ENCODE results near the gene HSPBAP1.
A peak's percentile ranks its signal among the peaks of the same experiment; 100 is the strongest.
"Not testable (repeated sequence)": the region's sequence is repeated elsewhere in the genome, so short reads cannot be mapped to it uniquely, and the experiment has no call there.

Gene HSPBAP1

DNA sequence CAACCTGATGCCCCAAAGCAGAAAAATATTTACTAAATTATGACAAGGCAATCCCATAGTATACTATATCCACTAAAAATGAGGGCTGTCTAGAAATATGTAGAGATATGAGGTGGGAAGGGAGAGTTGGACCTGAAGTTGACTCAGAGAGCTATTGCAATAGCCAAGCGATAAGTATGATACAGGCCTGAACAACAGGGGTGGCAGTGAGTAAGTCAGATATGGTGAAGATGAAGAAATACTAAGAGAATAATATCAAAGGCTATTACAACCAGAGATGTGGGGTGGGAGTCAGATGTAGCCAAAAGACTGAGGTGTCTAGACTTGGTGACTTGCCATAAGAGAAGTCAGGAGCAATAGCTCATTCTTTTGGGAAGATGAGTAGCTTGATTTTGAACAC, 9.2 kb downstream of the HSPBAP1 start:
- DNase-seq (ENCODE audit: low spot score), result no peak

DNA sequence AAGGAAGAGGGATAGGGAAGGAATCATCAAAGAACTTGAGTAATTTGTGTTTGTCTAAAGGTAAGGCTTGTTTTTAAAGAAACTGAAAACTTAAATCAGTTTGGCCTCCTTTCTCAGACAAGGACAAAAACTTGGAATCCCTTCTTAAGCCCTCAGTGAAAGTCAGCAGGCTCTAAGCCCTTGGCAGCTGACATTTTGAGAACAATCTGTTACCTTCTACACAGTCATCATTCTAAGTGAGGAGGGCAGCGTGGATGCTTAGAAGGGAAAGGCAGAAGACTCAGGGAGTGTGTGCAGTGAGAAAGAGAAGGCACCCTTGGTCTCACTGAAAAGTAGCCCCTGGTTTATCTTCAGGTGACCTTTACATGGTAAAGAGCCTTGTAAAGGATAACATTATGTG, 10.8 kb downstream of the HSPBAP1 start:
- DNase-seq (ENCODE audit: low spot score), result peak; percentile 32

DNA sequence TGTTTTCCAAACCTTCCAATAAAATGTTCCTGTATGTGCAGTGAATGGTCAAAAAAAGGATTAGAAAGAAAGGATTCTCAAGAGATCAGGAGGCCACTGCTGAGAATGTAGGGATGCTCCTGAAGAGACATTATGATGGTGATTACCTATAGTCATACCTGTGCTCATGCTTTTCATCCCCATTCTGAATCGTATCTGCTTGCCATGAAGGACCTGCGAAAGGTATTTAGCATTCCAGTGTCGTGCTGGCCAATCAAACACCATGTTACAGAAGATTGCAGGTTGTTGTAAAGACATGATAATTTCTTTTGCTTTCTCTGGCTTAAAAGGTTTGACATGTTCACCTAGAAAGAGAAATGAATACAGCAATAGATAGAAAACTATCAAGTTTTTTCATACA, 16.1 kb downstream of the HSPBAP1 start:
- no peak for DNase-seq (ENCODE audit: low spot score)

DNA sequence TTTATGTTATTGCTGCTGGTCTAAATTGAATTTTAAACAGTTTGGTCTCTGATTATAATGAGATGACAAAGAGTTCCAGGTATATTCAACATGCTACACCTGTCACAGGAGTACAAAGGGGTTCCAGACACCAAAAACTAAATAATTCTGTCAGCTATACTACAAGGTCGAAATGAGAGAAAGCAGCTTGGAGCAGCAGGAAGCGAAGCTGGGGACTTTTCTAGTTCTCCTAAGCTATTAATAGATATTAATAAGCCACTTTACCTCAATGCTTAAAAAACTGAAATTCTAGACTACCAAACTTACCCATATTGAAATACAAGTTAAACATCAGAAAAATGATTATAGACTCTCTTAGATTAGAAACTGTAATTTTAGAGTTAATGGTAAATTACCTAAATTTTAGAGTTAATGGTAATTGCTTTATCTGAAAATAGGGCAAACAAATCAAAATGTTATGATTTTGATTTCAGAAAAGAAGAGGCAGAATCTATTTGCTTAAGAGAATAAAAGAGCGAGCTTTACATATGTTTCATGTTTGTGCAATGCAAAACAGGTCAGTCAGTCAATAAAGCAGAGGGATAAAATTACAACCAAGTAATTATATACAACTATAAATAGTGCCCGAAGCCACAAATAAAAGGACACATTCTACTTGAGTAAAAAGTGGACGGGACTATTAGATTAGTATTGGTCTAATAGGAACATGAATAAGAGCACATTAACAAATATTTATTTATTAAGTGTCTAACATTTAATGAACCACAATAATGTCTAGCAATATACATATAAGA, 16.8 kb downstream of the HSPBAP1 start:
- no peak for DNase-seq (ENCODE audit: low spot score)

DNA sequence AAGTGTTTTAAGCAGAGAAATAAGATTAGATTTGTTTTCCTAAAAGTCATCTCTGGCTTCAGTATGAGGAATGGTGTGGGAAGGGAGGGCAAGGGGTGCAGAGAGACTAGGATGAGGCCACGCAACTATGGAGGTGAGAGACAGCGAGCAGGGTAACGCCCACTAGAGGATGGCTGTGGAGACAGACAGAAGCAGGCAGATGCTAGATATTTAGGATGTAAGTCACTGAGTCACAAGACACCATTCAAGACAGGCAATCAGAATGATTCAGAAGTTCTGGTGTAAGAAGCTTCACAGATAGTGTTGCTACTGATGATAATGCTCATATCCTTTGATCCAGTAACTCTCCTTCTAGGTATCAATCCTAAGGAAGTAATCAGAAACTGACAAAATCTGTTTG, 19.1 kb downstream of the HSPBAP1 start:
- DNase-seq (ENCODE audit: low spot score), result no peak

DNA sequence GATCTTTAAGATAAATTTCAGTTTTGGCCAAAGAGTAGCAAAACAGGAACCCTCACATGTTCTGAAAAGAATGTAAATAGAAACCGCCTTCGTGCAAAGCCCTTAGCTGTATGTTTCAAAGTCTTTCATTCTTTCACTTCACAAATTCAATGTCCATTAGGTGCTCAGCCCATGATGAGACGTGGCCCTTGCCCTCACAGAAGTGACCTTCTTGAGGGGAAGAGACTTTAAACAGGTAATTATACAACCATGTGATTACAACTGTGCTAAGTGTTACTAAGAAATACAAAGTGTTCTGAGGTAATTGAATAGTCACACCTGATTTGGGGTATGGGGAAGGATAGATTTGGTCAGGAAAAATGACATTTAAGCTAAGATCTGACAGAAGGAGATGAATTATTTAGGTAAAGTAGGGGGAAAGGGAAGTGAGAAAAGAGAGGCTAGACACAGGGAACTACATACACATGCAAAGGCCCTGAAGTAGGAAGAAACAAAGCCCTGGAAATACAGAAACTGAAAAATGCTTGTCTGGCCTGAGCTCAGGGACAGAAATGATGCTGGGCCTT, 19.6 kb downstream of the HSPBAP1 start:
- DNase-seq (ENCODE audit: low spot score), result no peak

DNA sequence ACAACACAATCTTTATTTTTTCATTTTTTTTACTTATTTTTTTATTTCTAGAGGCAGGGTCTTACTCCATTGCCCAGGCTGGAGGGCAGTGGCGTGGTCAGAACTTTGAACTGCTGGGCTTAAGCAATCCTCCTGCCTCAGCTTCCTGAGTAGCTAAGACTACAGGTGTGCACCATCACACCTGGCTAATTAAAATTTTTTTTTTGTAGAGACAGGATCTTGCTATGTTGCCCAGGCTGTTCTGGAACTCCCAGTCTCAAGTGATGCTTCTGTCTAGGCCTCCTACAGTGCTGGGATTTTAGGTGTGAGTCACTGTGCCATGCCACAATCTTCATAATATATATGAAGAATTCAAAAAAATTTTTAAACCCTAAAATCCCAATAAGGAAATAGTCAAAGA, 20.8 kb downstream of the HSPBAP1 start:
- DNase-seq (ENCODE audit: low spot score), result no peak

DNA sequence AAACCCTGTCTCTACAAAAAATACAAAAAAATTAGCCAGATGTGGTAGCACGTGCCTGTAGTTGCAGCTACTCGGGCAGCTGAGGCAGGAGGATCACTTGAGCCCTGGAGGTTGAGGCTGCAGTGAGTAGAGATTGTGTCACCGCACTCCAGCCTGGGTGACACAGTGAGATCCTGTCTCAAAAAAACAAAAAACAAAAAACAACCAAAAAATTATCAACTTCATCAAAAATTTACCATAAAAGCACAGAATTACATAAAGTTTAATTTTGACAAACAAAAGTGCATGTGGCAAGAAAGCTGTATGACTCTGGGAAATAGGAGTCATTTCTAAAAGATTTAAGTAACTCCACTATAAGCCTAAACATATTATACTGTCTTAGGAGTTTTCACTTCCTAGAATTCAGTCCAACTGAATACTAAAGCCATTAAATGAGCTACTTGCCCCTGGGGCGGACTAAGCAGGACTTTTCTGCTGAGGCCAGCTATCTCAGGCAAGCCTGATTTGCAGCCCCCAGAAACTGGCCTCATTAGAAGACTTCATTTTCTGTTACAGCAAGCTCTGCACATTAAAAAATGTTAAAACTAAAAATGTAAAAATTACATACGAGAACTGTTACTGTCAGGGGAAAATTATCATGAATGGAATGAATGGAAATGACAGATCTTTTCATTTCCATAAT, 23.0 kb downstream of the HSPBAP1 start:
- DNase-seq (ENCODE audit: low spot score), result no peak

DNA sequence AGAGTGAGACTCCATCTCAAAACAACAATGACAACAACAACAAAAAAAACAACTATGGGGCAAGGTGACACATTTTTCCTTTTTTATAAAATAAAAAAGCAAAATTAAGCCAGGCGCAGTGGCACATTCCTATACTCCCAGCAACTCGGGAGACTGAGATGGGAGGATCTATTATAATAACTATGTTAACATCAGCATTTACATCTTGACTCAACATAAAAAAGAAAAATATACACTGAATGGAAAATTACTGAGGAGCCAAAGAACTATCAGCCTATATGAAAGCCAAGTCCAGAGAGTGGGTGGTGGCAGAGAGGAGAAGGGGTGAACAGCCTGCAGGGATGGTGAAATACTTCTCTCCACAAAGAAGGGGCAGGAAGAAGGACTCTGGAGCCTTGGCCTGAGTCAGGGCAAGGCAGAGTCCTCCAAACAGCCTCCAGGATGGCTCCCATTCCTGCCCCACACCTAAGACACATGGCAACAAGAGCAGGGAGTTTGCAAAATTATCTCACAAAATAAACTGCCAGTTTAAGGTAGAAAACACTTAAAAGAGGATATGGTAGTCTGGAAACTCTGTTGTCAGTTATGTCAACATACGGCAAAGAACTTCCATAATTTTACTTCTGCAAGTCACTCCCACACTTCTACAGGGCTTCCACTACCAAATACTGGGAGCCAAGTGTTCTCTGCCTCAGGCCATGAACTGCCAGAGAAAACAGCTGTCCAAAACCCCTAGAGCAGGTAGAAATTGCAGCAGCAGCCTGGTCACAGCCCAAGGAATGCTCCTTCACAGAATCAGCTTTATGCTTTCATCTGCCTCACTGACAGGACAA, 25.9 kb downstream of the HSPBAP1 start:
- DNase-seq (ENCODE audit: low spot score), result no peak

DNA sequence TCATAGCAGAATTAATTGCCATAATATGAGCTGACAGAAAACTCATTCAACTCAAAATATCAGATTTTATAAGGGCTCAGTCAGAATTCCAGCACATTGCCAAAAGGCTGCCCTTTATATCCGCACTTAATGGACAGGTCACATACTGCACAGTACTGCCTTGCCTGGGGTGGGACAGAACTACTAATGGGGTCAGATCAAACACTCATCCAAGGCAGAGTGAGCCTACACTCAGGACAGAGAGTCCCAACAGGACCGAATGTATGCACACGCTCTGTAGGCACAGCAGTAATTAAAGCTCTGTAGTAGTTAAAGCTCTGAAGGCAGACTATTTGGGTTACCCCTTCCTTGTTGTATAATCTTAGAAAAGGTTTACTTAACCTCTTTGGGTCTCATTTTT, 27.2 kb downstream of the HSPBAP1 start:
- DNase-seq (ENCODE audit: low spot score), result no peak

DNA sequence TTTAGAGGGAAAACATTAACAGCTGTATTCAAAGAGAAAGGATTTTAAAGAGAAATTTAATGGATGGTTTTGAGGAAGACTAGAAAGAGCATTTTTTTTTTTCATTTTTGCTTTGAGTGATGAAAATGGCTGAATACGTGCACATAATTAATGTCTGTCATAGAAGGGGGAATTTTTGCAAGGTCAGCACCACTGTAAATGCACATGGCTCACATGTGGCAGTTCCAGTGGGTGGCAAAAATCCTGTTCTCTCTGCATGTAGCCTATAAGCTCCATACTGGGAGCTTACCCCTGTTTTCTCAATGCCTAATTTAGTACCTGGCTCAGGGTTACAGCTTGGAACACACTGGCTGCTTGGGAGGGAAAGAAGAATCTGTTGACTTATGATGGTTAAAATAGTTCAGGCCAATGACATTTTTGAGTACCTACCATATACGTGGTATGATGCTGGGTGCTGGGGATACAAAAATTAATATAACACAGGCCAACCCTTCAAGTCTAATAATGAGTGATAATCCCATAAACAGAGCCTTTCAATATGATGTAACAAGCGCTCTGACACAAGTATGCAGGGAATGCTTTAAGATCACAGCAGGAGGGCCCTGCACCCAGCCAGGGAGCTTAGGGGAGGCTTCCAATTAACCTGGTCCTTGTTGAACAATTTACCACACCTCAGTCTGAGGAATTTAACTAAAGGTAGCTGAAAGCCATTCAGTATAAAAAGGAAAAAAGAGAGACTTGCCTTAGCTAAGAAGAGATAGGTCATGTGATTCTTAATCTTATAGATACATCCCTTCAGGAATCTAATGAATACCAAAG, 33.0 kb downstream of the HSPBAP1 start:
- DNase-seq (ENCODE audit: low spot score), result peak; percentile 18

DNA sequence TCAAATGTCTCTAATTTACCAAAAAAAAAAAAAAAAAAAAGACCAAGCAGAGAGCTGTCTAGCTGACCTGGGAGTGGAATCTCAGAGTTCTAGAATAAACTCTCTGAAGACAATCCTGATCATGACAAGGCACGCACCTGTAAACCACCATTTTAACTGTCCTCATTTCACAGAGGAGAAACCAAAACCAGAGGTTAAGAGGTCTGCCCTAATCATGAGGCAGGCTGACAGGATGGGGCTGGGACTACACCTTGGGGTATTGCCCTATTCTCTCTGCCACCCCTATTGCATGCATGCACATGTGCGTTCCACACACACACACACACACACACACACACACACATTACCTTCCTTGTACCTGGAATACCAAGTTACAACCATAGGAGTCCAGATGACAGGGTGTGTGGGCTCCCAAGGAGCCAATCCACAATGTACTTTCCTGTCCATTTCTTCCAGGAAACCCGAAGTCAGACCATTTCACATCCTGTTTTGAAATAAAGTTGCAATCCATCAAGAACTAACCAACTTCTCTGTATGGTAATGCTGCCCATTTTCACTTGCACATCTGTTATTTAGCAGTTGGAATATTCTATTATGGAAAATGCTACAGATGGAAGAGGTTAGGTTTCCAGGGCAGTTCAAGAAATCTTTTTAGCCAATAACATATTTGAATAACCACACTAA, 34.6 kb downstream of the HSPBAP1 start:
- DNase-seq (ENCODE audit: low spot score), result no peak

DNA sequence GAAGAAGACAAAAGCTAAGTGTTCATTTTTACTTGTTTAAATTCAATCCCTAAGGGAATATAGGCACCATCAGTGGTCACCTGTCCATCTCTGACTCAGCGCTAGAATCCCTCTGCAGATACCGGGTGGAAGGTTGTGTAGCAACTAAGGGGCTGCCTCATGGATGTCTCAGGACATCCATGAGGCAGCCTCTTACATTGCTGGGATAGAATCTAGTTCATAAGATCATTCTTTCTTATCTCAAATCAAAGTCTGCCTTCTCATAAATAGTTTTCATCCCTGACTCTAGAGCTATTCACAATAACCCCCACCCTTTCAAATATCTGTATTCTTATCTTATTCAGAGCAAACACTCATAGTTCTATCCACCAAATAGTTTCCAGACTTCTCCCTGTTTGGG, 38.1 kb downstream of the HSPBAP1 start:
- DNase-seq (ENCODE audit: low spot score), result no peak

DNA sequence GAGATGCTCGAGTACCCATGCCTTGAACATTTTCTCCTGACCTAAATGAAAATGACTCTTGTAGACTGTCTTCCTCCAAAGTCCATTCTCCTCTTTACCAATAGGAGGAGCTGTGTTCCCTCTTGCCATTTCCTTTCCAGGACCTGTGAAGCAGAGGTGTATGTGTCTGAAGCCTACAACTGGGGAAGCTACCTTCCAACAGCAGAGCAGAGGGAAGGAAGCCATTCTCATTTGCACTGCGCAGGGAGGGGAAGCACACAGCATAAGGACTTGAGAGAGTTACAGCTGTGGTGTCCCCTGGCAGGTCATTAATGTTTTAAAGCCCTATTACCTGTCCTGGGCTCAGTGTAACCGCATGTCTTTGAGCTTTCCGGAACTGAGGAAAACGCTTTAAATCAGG, 38.7 kb downstream of the HSPBAP1 start:
- peak; percentile 66 for DNase-seq (ENCODE audit: low spot score)

DNA sequence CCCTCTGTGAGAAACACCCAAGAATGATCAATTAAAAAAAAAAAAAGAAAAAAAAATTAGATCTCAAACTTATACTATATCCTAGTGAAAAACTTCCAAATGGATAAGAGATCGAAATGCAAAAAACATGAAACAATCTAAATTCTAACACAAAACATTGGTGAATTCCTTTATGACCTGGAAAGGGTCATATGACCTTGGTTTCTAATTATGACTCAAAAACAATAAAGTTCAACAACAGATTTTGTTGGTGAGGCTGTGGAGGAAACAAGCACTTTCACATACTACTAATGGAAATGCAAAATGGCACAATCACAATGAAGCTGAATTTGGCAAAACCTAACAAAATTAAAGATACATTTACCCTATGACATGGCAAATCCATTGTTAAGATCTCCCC, 45.3 kb downstream of the HSPBAP1 start:
- no peak for DNase-seq (ENCODE audit: low spot score)

DNA sequence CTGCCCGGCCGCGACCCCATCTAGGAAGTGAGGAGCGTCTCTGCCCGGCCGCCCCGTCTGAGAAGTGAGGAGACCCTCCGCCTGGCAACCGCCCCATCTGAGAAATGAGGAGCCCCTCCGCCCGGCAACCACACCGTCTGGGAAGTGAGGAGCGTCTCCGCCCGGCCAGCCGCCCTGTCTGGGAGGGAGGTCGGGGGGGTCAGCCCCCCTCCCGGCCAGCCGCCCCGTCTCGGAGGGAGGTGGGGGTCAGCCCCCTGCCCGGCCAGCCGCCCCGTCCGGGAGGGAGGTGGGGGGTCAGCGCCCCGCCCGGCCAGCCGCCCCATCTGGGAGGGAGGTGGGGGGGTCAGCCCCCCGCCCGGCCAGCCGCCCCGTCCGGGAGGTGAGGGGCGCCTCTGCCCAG, 46.3 kb downstream of the HSPBAP1 start:
- not testable (repeated sequence) for DNase-seq (ENCODE audit: low spot score)

DNA sequence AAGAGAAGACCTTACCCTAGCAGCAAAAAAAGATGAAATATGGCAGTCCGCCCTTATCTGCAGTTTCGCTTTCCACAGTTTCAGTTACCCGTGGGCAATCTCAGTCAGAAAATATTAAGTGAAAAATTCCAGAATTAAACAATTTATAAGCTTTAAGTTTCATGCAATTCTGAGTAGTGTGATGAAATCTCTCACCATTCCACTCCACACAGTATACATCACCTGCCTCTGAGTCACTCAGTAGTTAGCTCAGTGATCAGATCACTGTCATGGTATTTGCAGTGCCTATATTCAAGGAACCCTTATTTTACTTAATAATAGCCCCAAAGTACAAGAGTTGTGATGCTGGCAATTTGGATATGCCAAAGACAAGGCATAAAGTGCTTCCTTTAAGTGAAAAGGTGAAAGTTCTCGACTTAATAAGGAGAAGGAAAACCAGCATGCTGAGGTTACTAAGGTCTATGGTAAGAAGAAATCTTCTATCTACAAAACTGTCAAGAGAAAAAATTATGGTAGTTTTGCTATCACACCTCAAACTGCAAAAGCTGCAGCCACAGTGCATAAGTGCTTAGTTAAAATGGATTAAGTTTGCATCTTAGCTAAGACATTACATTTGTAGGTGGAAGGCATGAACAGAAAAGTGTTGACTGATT, 48.1 kb downstream of the HSPBAP1 start:
- DNase-seq (ENCODE audit: low spot score), result no peak

DNA sequence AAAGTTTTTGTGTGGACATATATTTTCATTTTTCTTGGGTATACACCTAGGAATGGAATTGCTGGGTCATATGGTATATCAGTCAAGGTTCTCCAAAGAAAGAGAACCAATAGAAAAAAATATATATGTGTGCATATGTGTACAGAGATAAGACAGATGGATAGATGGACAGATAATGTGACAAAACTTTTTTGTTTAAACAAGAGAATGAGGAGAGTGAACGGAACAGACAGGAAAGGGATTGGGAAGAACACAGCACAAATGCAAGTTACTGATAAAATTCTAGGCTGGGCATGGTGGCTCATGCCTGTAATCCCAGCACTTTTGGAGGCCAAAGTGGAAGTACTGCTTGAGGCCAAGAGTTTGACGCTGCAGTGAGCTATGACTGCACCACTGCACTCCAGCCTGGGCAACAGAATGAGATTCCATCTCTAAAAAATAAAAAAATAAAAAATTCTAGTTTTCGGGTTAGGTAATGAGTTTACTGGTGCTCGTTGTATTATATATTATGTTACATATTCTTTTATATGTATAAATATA, 50.0 kb downstream of the HSPBAP1 start:
- no peak for DNase-seq (ENCODE audit: low spot score)

DNA sequence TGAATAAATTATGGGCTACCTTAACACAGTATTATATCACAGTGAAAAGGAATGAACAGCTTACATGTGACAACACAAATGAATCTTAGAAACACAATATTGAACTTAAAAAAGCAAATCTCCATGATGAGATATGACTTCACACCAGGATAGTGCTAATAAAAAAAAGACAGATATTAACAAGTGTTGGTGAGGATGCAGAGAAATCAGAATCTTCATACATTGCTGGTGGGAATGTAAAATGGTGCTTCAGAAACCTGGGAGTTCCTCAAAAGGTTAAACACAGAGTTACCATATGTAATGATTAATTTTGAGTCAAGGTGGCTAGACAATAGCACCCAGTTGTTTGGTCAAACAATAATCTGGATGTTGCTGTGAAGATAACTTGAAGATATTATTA, 51.4 kb downstream of the HSPBAP1 start:
- no peak for DNase-seq (ENCODE audit: low spot score)

DNA sequence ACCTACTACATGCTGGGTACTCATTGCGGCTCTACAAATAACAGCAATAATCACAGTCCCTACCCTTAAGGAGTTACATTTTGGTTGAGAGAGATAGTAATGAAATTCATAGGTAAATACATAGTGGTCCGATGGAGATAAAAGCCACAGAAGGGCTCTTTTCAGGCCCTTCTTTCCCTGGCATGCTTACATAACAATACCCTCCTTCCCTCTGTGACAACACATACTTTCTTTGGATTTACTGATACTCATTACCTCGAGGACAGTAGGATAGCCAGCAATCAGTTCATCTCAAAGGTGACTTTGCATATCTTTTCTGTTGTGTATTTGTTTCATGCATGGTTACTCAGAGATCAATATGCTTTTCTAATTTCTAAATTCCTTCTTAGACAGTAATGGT, 54.5 kb downstream of the HSPBAP1 start:
- no peak for DNase-seq (ENCODE audit: low spot score)

All from cerebellar cortex (tissue), 1 donor.